ENCODE data around the gene TLN1. TPM values are rescaled to one million over a fixed set of nuclear protein-coding genes. Genes with fewer than 3 reads are reported as not detected.

TLN1 gene
- total RNA-seq, 2 experiments from 2014 or later: 233 to 235 TPM

- POLR2A ChIA-PET: no interaction called here
- CTCF ChIA-PET: interaction anchor here (1.0 to 1.8 kb wide), 2 partner anchors 14 to 18 kb away, joined by 5 to 9 read pairs; partner anchors contain the start of gene ARHGEF39
These were observed 48.7 kb downstream of the TLN1 start for GRCh38 chr9:35683323-35683722.

DNA sequence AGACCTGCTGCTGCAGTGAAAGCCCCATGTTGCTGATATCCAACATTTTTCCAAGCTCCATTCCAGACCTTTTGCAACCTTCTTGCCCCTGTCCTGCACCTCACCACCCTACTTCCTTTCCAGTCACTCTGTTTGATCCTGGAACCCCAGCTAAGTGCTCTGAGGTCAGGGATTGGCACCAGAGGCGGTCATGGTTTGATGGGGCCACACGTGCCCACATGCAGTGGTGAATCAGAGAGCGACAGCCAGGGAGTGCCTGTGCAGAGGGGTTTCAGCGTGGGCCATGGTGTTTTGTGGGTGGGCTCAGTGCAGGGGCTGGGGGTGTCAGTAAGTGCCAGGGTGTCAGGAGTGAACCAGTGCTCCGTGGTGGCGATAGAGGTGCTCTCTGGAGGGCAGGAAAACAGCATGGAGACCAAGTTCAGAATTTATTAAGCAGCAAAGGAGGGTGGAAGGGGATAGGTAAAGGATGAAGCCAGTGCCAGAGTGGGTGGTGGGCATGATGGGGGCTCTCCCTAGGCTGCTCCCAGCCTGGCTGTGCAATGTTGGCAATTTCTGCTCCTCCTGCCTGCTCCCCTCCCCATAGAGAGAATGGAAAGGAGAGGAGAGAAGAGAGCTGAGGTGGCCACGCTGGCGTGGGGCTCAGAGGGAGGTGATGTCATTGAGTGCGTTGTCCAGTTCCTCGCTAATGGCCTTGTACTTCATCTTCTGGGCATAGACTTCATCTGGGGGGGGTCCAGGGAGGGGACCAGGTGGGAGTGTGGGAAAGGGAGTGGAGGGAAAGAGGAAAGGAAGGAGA, 49.3 kb downstream of the TLN1 start:
- CTCF ChIA-PET: interaction anchor here (1.0 kb wide), 1 partner anchor 14 kb away, joined by 9 read pairs; no protein-coding TSS in a partner anchor
- POLR2A ChIA-PET: interaction anchor here (0.6 kb wide), 1 partner anchor 29 kb away, joined by 7 read pairs; no protein-coding TSS in a partner anchor

- ChIA-PET CTCF (no interaction called here), POLR2A (interaction anchor here (0.6 kb wide), 1 partner anchor 28 kb away, joined by 7 read pairs; no protein-coding TSS in a partner anchor)
These were observed 49.9 kb downstream of the TLN1 start for GRCh38 chr9:35682051-35682450.

- ChIA-PET POLR2A (no interaction called here), CTCF (no interaction called here)
These were observed 50.5 kb downstream of the TLN1 start for GRCh38 chr9:35681341-35682002.

GRCh38 chr9:35680331-35681105, 51.5 kb downstream of the TLN1 start:
- CTCF ChIA-PET: interaction anchor here (1.4 kb wide), 1 partner anchor 15 kb away, joined by 5 read pairs; no protein-coding TSS in a partner anchor
- POLR2A ChIA-PET: interaction anchor here (0.6 kb wide), 1 partner anchor 161 kb away, joined by 4 read pairs; no protein-coding TSS in a partner anchor

DNA sequence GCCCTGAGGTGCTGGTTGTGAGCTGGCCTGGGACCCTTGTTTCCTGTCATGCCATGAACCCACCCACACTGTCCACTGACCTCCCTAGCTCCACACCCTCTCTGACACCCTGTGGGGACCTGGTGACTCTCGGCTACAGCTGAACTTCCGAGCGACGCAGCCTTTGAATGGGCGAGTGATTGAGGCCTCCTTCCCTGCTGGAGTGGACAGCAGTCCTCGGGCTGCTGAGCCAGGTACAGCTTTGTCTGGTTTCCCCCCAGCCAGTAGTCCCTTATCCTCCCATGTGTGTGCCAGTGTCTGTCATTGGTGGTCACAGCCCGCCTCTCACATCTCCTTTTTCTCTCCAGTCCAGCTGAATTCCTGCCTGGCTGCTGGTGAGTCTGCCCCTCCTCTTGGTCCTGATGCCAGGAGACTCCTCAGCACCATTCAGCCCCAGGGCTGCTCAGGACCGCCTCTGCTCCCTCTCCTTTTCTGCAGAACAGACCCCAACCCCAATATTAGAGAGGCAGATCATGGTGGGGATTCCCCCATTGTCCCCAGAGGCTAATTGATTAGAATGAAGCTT, 52.1 kb downstream of the TLN1 start:
- CTCF ChIA-PET: interaction anchor here (0.6 to 1.4 kb wide), 2 partner anchors 16 to 30 kb away, joined by 4 to 5 read pairs; no protein-coding TSS in a partner anchor

GRCh38 chr9:35679091-35679490, 52.9 kb downstream of the TLN1 start:
- POLR2A ChIA-PET: no interaction called here
- CTCF ChIA-PET: interaction anchor here (0.6 to 1.4 kb wide), 2 partner anchors 16 to 31 kb away, joined by 4 to 5 read pairs; no protein-coding TSS in a partner anchor

More for the DNA sequence above, 52.1 kb downstream of the TLN1 start:
- POLR2A ChIA-PET: no interaction called here

- POLR2A ChIA-PET: interaction anchor here (0.6 to 1.3 kb wide), 2 partner anchors 15 to 121 kb away, joined by 3 to 5 read pairs; no protein-coding TSS in a partner anchor
- CTCF ChIA-PET: interaction anchor here (1.0 to 2.0 kb wide), 5 partner anchors 10 to 54 kb away, joined by 3 to 5 read pairs (median 4); partner anchors contain the start of genes CCDC107 and RMRP
These were observed 56.1 kb downstream of the TLN1 start for GRCh38 chr9:35675732-35676392.

DNA sequence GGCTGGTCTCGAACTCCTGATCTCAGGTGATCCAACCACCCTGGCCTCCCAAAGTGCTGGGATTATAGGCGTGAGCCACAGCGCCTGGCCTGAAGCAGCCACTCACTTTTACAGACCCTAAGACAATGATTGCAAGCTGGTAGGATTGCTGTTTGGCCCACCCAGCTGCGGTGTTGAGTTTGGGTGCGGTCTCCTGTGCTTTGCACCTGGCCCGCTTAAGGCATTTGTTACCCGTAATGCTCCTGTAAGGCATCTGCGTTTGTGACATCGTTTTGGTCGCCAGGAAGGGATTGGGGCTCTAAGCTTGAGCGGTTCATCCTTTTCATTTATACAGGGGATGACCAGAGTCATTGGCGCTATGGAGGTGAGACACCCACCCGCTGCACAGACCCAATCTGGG, 56.8 kb downstream of the TLN1 start:
- CTCF ChIA-PET: interaction anchor here (0.9 to 2.0 kb wide), 6 partner anchors 10 to 65 kb away, joined by 3 to 5 read pairs (median 4); partner anchors contain the start of genes CCDC107 and RMRP
- POLR2A ChIA-PET: interaction anchor here (0.6 to 1.3 kb wide), 2 partner anchors 16 to 122 kb away, joined by 3 to 5 read pairs; no protein-coding TSS in a partner anchor

DNA sequence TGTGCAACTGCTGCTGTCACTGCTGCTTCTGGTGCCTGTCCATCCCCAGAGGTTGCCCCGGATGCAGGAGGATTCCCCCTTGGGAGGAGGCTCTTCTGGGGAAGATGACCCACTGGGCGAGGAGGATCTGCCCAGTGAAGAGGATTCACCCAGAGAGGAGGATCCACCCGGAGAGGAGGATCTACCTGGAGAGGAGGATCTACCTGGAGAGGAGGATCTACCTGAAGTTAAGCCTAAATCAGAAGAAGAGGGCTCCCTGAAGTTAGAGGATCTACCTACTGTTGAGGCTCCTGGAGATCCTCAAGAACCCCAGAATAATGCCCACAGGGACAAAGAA, 58.0 kb downstream of the TLN1 start:
- CTCF ChIA-PET: no interaction called here
- POLR2A ChIA-PET: no interaction called here

- CTCF ChIA-PET: interaction anchor here (0.9 kb wide), 1 partner anchor 23 kb away, joined by 4 read pairs; no protein-coding TSS in a partner anchor
- POLR2A ChIA-PET: no interaction called here
These were observed 58.6 kb downstream of the TLN1 start, which contains the start of gene CA9 for GRCh38 chr9:35673132-35674024. Gene CA9, plus strand, starts transcription at chr9:35673928. Its CDS starts 32 bp downstream, at chr9:35673960.

DNA sequence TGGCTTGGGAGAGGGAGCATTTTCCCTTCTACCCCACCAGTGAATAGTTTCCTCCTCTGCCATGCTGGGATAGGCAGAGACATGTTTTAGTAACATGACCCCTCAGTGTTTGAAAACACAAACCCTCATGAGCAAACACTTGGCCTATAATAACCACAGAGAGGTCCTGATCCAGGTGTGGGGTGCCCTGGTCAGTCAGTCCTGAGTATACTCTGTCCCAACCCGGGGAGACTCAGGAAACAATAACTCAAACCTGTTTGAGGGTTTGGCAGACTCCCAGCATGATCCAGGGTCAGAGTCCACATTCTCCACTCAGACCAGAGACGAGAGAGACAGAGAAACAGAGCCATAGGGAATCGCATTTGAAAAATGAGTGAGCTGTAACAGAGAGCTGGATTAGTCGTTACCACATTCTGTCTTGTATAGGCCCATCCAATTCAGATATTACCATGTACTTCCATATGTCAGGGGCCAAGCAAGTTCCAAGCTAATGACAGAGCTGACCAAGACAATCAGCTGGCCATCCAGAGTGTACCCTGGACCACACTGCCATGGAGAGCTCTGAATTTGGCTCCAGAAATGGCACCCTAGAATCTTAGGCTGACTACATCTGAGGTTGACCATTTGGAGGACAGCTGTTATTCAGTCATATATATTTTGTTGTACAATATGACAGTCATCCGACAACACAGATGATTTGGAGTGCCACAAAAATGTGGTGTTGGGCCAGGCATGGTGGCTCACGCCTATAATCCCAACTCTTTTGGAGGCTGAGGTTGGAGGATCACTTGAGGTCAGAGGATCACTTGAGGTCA, 62.5 kb downstream of the TLN1 start:
- CTCF ChIA-PET: interaction anchor here (0.9 to 2.0 kb wide), 2 partner anchors 12 to 27 kb away, joined by 4 to 8 read pairs; partner anchors contain the start of genes CCDC107 and RMRP
- POLR2A ChIA-PET: no interaction called here

GRCh38 chr9:35667939-35668338, 64.1 kb downstream of the TLN1 start:
- ChIA-PET POLR2A (no interaction called here), CTCF (no interaction called here)

- CTCF ChIA-PET: interaction anchor here (2.0 kb wide), 1 partner anchor 18 kb away, joined by 5 read pairs; no protein-coding TSS in a partner anchor
- POLR2A ChIA-PET: no interaction called here
These were observed 65.4 kb downstream of the TLN1 start for GRCh38 chr9:35666549-35666948.

DNA sequence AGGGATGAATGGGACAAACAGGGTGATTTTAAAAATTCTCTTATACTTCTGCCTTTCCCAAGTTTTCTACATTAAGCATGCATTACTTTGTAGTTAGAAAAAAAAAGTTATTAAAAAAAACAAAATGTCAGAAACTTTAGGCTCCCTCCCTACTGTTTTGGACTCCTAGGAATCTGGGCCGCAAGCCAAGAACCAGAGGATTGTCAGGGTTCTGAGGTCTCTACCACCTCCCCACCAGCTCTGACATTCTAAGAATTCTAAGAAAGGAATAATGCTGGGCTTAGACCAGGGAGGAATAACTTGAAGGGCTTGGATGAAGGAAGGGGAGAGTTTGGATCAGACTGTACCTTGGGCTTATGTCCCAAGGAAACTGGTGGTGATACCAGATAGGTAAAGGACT, 66.0 kb downstream of the TLN1 start:
- CTCF ChIA-PET: interaction anchor here (2.0 kb wide), 1 partner anchor 18 kb away, joined by 5 read pairs; no protein-coding TSS in a partner anchor
- POLR2A ChIA-PET: interaction anchor here (1.7 kb wide), 1 partner anchor 66 kb away, joined by 10 read pairs; the partner anchor contains the start of genes CREB3 and TLN1

DNA sequence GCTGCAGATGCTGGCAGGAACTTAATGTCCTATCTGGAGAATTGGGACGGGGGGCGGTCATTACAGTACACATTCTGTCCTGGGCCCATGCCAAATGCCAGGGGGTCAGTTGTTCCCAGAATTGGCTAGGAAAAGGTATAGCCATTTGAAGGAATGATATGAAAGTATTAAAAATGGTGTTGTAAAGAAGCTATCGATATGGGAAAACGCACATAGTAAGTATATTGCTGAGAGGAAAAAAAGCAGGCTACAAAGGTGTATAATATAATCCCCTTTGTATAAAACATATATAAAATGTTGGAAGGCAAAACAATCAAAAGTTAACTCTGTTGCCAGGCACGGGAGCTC, 66.5 kb downstream of the TLN1 start:
- ChIA-PET POLR2A (interaction anchor here (0.6 to 1.7 kb wide), 2 partner anchors 67 to 972 kb away, joined by 5 to 10 read pairs; partner anchors contain the start of genes CREB3 and TLN1), CTCF (interaction anchor here (0.5 to 2.0 kb wide), 3 partner anchors 16 to 288 kb away, joined by 3 to 5 read pairs (median 4); no protein-coding TSS in a partner anchor)
